SK-N-SH (cell line): ENCODE data around the gene ESPNL. TPM values are rescaled to one million over a fixed set of nuclear protein-coding genes. Genes with fewer than 3 reads are reported as not detected.

Experiments used
- CTCF ChIA-PET: fragments of 300-600, 350-600 bp; formaldehyde crosslinking; extraction: SDS; loops from one replicate; lab custom pipeline; 2021; lab: Yijun Ruan, JAX
- POLR2A ChIA-PET: fragments of 350-600 bp; sonication (Branson Sonifier 250); formaldehyde crosslinking; extraction: SDS; loops from one replicate; lab custom pipeline; 2020; ENCODE audit warnings: antibody characterized with exemption, inconsistent platforms; lab: Yijun Ruan, JAX
- DNase-seq: peaks from one replicate; pipeline ENCODE4 v3.0.0; 2012
- H2AFZ ChIP-seq: fragments of 200-600 bp; sonication (generic); 2 replicates; pipeline ENCODE4 v1.8.1; 2016; ENCODE audit warnings: antibody characterized with exemption, mild to moderate bottlenecking, low read depth
- H3F3A ChIP-seq: fragments of 200-600 bp; sonication (generic); replicated peaks from 2 replicates; pipeline ENCODE3; 2016; ENCODE audit warnings: antibody characterized with exemption, mild to moderate bottlenecking; ENCODE audit not compliant: insufficient read depth
- H3K27ac ChIP-seq, 2 experiments: fragments of 200-500 bp in 1 of 2; fragments of 200-600 bp in 1 of 2; sonication (Bioruptor generic) in 1 of 2; sonication (generic), shearing (Covaris generic) in 1 of 2; 2 replicates each; pipeline versions ENCODE4 v1.5.1 to v1.6.1; 2014 to 2016; ENCODE audit warnings: low read depth in 2 of 2, inconsistent platforms in 1 of 2, low read length in 1 of 2, mild to moderate bottlenecking in 1 of 2, mixed read lengths in 1 of 2
- H3K27me3 ChIP-seq: fragments of 200-600 bp; sonication (generic), shearing (Covaris generic); 2 replicates; pipeline ENCODE4 v1.6.1; 2016; ENCODE audit warnings: mixed run types; ENCODE audit not compliant: insufficient read depth
- H3K36me3 ChIP-seq, 2 experiments: fragments of 200-500 bp in 1 of 2; fragments of 200-600 bp in 1 of 2; sonication (Bioruptor generic) in 1 of 2; sonication (generic) in 1 of 2; replicated peaks in 1 of 2; 2 replicates each; pipeline versions ENCODE3 to v1.5.1; 2014 to 2016; ENCODE audit warnings: low read length in 1 of 2, mild to moderate bottlenecking in 1 of 2; ENCODE audit not compliant: insufficient read depth in 2 of 2, control insufficient read depth in 1 of 2
- H3K4me1 ChIP-seq, 2 experiments: fragments of 200-500 bp in 1 of 2; fragments of 200-600 bp in 1 of 2; sonication (Bioruptor generic) in 1 of 2; sonication (generic), shearing (Covaris generic) in 1 of 2; 2 replicates each; pipeline versions ENCODE4 v1.5.1 to v1.6.1; 2014 to 2016; ENCODE audit warnings: low read depth in 1 of 2, low read length in 1 of 2, mixed run types in 1 of 2; ENCODE audit not compliant: insufficient read depth in 2 of 2, control insufficient read depth in 1 of 2
- H3K4me2 ChIP-seq: fragments of 200-600 bp; sonication (generic), shearing (Covaris generic); 2 replicates; pipeline ENCODE4 v1.6.1; 2017; ENCODE audit warnings: mixed run types
- H3K4me3 ChIP-seq, 2 experiments: fragments of 200-500 bp in 1 of 2; fragments of 200-600 bp in 1 of 2; sonication (Bioruptor generic) in 1 of 2; sonication (generic), shearing (Covaris generic) in 1 of 2; 2 replicates each; pipeline versions ENCODE4 v1.5.1 to v1.8.1; 2014 to 2016; ENCODE audit warnings: low read depth in 2 of 2, inconsistent platforms in 1 of 2, low read length in 1 of 2, mild to moderate bottlenecking in 1 of 2, mixed read lengths in 1 of 2, moderate library complexity in 1 of 2
- H3K79me2 ChIP-seq: fragments of 200-600 bp; sonication (generic); 2 replicates; pipeline ENCODE4 v1.8.1; 2017; ENCODE audit warnings: mild to moderate bottlenecking; ENCODE audit not compliant: insufficient read depth
- H3K9ac ChIP-seq: fragments of 200-600 bp; sonication (generic); 2 replicates; pipeline ENCODE4 v1.6.1; 2017; ENCODE audit warnings: mixed run types
- H3K9me2 ChIP-seq: fragments of 200-600 bp; sonication (generic); 2 replicates; pipeline ENCODE4 v1.6.1; 2017; ENCODE audit warnings: mixed run types
- H3K9me3 ChIP-seq: fragments of 200-600 bp; sonication (generic); 2 replicates; pipeline ENCODE4 v1.6.1; 2017; ENCODE audit warnings: mixed run types, mild to moderate bottlenecking, moderate library complexity
- H4K20me1 ChIP-seq: fragments of 200-600 bp; sonication (generic); 2 replicates; pipeline ENCODE4 v1.6.1; 2017; ENCODE audit warnings: mild to moderate bottlenecking, mixed run types; ENCODE audit not compliant: insufficient read depth
- CHD2 ChIP-seq: fragments of 150-350 bp; IDR thresholded peaks from 2 replicates; pipeline ENCODE4 v1.6.1; 2018; ENCODE audit warnings: low read length; ENCODE audit not compliant: partially characterized antibody
- FOSL2 ChIP-seq: IDR thresholded peaks from 2 replicates; pipeline ENCODE4 v1.4.0; 2012; ENCODE audit warnings: low read depth, mild to moderate bottlenecking, moderate library complexity, borderline replicate concordance
- FOXM1 ChIP-seq: IDR thresholded peaks from 2 replicates; pipeline ENCODE4 v1.4.0; 2012; ENCODE audit warnings: low read depth, mild to moderate bottlenecking
- GATA2 ChIP-seq: sonication (generic); formaldehyde crosslinking; IDR thresholded peaks from 2 replicates; pipeline ENCODE4 v1.5.0; 2020; ENCODE audit warnings: mild to moderate bottlenecking, missing genetic modification reagents
- JUND ChIP-seq: IDR thresholded peaks from 2 replicates; pipeline ENCODE4 v1.4.0; 2012
- NRF1 ChIP-seq: IDR thresholded peaks from 2 replicates; pipeline ENCODE4 v1.6.1; 2012; ENCODE audit warnings: low read depth, mild to moderate bottlenecking, low read length
- RFX5 ChIP-seq: IDR thresholded peaks from 2 replicates; pipeline ENCODE4 v1.6.1; 2012; ENCODE audit warnings: mild to moderate bottlenecking, improper control_type of control experiment, low read length
- SIN3A ChIP-seq: IDR thresholded peaks from 2 replicates; pipeline ENCODE4 v1.6.1; 2012; ENCODE audit warnings: low read depth, mild to moderate bottlenecking, low read length, moderate library complexity, borderline replicate concordance
- YY1 ChIP-seq: IDR thresholded peaks from 2 replicates; pipeline ENCODE4 v1.4.0; 2012; ENCODE audit warnings: low read depth, mild to moderate bottlenecking
- WGBS: methylation state at CpG from one replicate; pipeline ENCODE4 v1.1.6; 2017; ENCODE audit warnings: low lambda C conversion rate; 5-methylcytosine and 5-hydroxymethylcytosine counted together
- polyA plus RNA-seq, 3 experiments: library from polyadenylated mRNA; depleted of rRNA; stranded (reverse); fragments of >200 nt; gene quantifications; 2 replicates each; pipeline ENCODE4 v1.2.3, GENCODE V29; 2012
- TF ChIP-seq, protein P1 (sequence below): IDR thresholded peaks from 2 replicates; pipeline ENCODE4 v1.6.1; 2012; ENCODE audit warnings: mild to moderate bottlenecking, low read depth, low read length, moderate library complexity
- TF ChIP-seq, protein P2 (sequence below): IDR thresholded peaks from 2 replicates; pipeline ENCODE4 v1.4.0; 2012; ENCODE audit warnings: low read depth
- TF ChIP-seq, protein P3 (sequence below): fragments of 200-600 bp; sonication (generic); IDR thresholded peaks from 2 replicates; pipeline ENCODE4 v1.6.1; 2017; ENCODE audit warnings: antibody characterized with exemption, mild to moderate bottlenecking, moderate library complexity

Gene ESPNL
- polyA plus RNA-seq, 1 of the 3 experiments (the other 2 are of a cell fraction): 0.05 TPM

DNA sequence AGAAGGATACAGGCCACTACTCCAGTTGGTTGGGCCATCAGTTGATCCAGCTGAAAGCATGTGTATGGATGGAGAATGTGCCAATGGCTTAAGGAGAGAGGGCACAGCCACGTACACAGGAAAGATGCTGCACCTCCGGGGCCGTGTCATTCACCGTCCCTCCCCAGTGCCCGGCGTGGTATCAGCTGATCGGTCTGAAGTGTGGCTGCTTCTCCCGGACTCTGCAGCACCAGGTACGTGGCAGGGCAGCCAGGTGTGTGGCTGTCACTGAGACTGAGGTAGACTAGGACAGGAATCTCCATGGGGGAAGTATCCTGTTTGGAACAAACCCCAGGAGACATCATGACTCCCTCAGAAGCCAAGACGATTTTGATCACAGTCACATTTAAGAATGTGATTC, 54.4 kb downstream of the ESPNL start:
- Histone ChIP-seq H3K9ac (no peak overlapping the region), H4K20me1 (no peaks in the 10 kb centered on the region), H3K4me3 (no peak overlapping the region), H3K36me3 (no peaks in the 10 kb centered on the region), H2AFZ (no peak overlapping the region), H3K4me2 (no peak overlapping the region), H3K27ac (no peak overlapping the region), H3K9me2 (no peaks in the 10 kb centered on the region), H3K79me2 (no peaks in the 10 kb centered on the region), H3K9me3 (no peaks in the 10 kb centered on the region), H3K4me1 (peaks cover 0 to 8% of the 10 kb centered on the region in 2 experiments; a peak in 1 of 4 replicates), H3F3A (no peaks in the 10 kb centered on the region), H3K27me3 (no peaks in the 10 kb centered on the region)
- DNase-seq: no peak
- ChIA-PET CTCF (interaction anchor here (1.0 to 1.3 kb wide), 2 partner anchors 47 to 109 kb away, joined by 3 to 4 read pairs; no protein-coding TSS in a partner anchor), POLR2A (no interaction called here)
- WGBS: 69% methylated on average over 2 of the region's 10 CpGs
- TF ChIP-seq GATA2 (no peak), FOSL2 (no peak), SIN3A (no peak), NRF1 (no peak), FOXM1 (no peak), YY1 (no peak), RFX5 (no peak), CHD2 (no peak), JUND (no peak)
- TF ChIP-seq, protein P1, sequence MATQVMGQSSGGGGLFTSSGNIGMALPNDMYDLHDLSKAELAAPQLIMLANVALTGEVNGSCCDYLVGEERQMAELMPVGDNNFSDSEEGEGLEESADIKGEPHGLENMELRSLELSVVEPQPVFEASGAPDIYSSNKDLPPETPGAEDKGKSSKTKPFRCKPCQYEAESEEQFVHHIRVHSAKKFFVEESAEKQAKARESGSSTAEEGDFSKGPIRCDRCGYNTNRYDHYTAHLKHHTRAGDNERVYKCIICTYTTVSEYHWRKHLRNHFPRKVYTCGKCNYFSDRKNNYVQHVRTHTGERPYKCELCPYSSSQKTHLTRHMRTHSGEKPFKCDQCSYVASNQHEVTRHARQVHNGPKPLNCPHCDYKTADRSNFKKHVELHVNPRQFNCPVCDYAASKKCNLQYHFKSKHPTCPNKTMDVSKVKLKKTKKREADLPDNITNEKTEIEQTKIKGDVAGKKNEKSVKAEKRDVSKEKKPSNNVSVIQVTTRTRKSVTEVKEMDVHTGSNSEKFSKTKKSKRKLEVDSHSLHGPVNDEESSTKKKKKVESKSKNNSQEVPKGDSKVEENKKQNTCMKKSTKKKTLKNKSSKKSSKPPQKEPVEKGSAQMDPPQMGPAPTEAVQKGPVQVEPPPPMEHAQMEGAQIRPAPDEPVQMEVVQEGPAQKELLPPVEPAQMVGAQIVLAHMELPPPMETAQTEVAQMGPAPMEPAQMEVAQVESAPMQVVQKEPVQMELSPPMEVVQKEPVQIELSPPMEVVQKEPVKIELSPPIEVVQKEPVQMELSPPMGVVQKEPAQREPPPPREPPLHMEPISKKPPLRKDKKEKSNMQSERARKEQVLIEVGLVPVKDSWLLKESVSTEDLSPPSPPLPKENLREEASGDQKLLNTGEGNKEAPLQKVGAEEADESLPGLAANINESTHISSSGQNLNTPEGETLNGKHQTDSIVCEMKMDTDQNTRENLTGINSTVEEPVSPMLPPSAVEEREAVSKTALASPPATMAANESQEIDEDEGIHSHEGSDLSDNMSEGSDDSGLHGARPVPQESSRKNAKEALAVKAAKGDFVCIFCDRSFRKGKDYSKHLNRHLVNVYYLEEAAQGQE: no peak
- TF ChIP-seq, protein P2, sequence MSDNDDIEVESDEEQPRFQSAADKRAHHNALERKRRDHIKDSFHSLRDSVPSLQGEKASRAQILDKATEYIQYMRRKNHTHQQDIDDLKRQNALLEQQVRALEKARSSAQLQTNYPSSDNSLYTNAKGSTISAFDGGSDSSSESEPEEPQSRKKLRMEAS: no peak
- TF ChIP-seq, protein P3, sequence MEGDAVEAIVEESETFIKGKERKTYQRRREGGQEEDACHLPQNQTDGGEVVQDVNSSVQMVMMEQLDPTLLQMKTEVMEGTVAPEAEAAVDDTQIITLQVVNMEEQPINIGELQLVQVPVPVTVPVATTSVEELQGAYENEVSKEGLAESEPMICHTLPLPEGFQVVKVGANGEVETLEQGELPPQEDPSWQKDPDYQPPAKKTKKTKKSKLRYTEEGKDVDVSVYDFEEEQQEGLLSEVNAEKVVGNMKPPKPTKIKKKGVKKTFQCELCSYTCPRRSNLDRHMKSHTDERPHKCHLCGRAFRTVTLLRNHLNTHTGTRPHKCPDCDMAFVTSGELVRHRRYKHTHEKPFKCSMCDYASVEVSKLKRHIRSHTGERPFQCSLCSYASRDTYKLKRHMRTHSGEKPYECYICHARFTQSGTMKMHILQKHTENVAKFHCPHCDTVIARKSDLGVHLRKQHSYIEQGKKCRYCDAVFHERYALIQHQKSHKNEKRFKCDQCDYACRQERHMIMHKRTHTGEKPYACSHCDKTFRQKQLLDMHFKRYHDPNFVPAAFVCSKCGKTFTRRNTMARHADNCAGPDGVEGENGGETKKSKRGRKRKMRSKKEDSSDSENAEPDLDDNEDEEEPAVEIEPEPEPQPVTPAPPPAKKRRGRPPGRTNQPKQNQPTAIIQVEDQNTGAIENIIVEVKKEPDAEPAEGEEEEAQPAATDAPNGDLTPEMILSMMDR: no peak
